ENCODE results near the gene IL17D. TPM values are rescaled to one million over a fixed set of nuclear protein-coding genes. Genes with fewer than 3 reads are reported as not detected.

Gene IL17D
- total RNA-seq, 1 experiment from 2014 or later: 1.2 TPM

DNA sequence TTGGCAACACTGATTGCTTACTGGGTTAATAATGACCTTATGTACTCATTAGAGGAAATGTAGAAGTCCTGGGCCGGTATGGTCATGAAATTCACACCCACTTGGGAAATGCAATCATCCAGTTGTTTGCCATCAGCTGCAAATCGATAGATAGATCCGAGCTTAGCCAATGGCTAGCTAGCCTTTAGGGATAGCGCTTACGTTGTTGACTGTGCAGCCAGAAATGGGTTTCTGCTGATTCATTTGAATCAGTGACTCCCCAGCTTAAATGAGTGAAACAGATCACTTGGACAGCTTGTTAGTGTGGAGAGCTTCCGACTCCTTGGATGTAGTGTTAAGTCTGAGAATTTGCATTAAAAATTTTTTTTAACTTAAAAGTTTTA lies 11.8 kb downstream of the IL17D start:
- Mint-ChIP-seq H3K36me3 (ENCODE audit: insufficient read depth in 1 of 3, low read depth in 3 of 3) (no peaks in the 10 kb centered on the region), H3K27me3 (ENCODE audit: low read depth) (peaks cover 32% of the 10 kb centered on the region)
- no peak overlapping the region for H2BK120ac ChIP-seq (ENCODE audit: low read depth, low read length, poor library complexity, severe bottlenecking)

More for the DNA sequence above, 11.8 kb downstream of the IL17D start:
- no peak overlapping the region for H4K8ac ChIP-seq (replicated peaks; ENCODE audit: insufficient read length, low read depth, low read length)
- DNase-seq: no peak
- no peak overlapping the region for H3K4me3 Mint-ChIP-seq
- H3T11ph ChIP-seq (ENCODE audit: low read length): no peak overlapping the region
- no peak overlapping the region for H3K27ac ChIP-seq (ENCODE audit: insufficient read length, low read depth, low read length)
- H2AFZ ChIP-seq (ENCODE audit: low read length): no peak overlapping the region
- H3K14ac ChIP-seq (ENCODE audit: insufficient read depth, low read length): no peak overlapping the region
- H3K27me3 ChIP-seq (ENCODE audit: insufficient read depth, low read length): no peaks in the 10 kb centered on the region
- no peak overlapping the region for H2BK15ac ChIP-seq (ENCODE audit: low read depth, low read length)
- H3K23me2 ChIP-seq (ENCODE audit: insufficient read length, low read depth, low read length, poor library complexity, severe bottlenecking): no peaks in the 10 kb centered on the region
- peaks cover 0 to 2% of the 10 kb centered on the region in 2 experiments; a peak in 1 of 5 replicates for H3K9me3 Mint-ChIP-seq
- H3K56ac ChIP-seq (ENCODE audit: insufficient read length, low read depth, low read length): no peak overlapping the region
- no peak overlapping the region for H2AK5ac ChIP-seq (ENCODE audit: insufficient read length, low read length)
- no peak overlapping the region for H3K18ac ChIP-seq (ENCODE audit: insufficient read length, low read depth, low read length)
- no peaks in the 10 kb centered on the region for H4K20me1 ChIP-seq (ENCODE audit: control insufficient read depth, insufficient read depth, insufficient read length)
- TF ChIP-seq, protein P1, sequence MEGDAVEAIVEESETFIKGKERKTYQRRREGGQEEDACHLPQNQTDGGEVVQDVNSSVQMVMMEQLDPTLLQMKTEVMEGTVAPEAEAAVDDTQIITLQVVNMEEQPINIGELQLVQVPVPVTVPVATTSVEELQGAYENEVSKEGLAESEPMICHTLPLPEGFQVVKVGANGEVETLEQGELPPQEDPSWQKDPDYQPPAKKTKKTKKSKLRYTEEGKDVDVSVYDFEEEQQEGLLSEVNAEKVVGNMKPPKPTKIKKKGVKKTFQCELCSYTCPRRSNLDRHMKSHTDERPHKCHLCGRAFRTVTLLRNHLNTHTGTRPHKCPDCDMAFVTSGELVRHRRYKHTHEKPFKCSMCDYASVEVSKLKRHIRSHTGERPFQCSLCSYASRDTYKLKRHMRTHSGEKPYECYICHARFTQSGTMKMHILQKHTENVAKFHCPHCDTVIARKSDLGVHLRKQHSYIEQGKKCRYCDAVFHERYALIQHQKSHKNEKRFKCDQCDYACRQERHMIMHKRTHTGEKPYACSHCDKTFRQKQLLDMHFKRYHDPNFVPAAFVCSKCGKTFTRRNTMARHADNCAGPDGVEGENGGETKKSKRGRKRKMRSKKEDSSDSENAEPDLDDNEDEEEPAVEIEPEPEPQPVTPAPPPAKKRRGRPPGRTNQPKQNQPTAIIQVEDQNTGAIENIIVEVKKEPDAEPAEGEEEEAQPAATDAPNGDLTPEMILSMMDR (conservative IDR thresholded peaks at IDR 0.05): no peak
- no peak overlapping the region for H3K4me2 ChIP-seq (ENCODE audit: insufficient read depth, insufficient read length, low read length)
- H3K9me3 ChIP-seq (ENCODE audit: control insufficient read depth, low read depth, low read length): no peaks in the 10 kb centered on the region
- no peak overlapping the region for H3K23ac ChIP-seq (ENCODE audit: insufficient read length, low read depth, low read length)
- H2BK5ac ChIP-seq (ENCODE audit: insufficient read length, low read length): no peak overlapping the region
- no CpG with 5 or more reads among the region's 6 CpGs for WGBS (ENCODE audit: extremely low coverage, insufficient read length, low lambda C conversion rate)
- H2BK12ac ChIP-seq (ENCODE audit: insufficient read length, low read depth, low read length): no peak overlapping the region
- no peak overlapping the region for H3K27ac Mint-ChIP-seq
- no peak overlapping the region for H4K5ac ChIP-seq (ENCODE audit: insufficient read length, low read depth, low read length)
- peaks cover 32 to 35% of the 10 kb centered on the region in 2 experiments for H3K4me1 Mint-ChIP-seq
- H3K4ac ChIP-seq (ENCODE audit: low read depth, low read length): no peak overlapping the region
- H4K91ac ChIP-seq (ENCODE audit: insufficient read length, low read depth, low read length): no peak overlapping the region
- no peaks in the 10 kb centered on the region for H3K79me1 ChIP-seq (ENCODE audit: insufficient read depth, low read depth, low read length, poor library complexity, severe bottlenecking)
- H3K79me2 ChIP-seq (ENCODE audit: insufficient read depth, low read length): no peaks in the 10 kb centered on the region
- H3K9ac ChIP-seq (ENCODE audit: extremely low read depth, insufficient read length, low read length): no peak overlapping the region
- no peaks in the 10 kb centered on the region for H3K4me1 ChIP-seq (ENCODE audit: insufficient read depth, low read length)
- H2BK20ac ChIP-seq (ENCODE audit: low read depth, low read length, poor library complexity, severe bottlenecking): no peak overlapping the region

Measured in H9 (cell line).